ENCODE results near the gene BMP8B. TPM values are rescaled to one million over a fixed set of nuclear protein-coding genes. Genes with fewer than 3 reads are reported as not detected.
"Not testable (repeated sequence)": the region's sequence is repeated elsewhere in the genome, so short reads cannot be mapped to it uniquely, and the experiment has no call there.

BMP8B gene
- total RNA-seq, 3 donors from 2014 or later: 0.23 to 0.30 (median 0.24) TPM

GRCh38 chr1:39798859-39799769 is 10.4 kb upstream of the BMP8B start:
- H3K27me3 Mint-ChIP-seq (ENCODE audit: low read depth); H3K9me3 Mint-ChIP-seq; H3K36me3 Mint-ChIP-seq (ENCODE audit: insufficient read depth): not testable (repeated sequence)
- peaks cover 13% of the 10 kb centered on the region for H3K4me1 Mint-ChIP-seq (ENCODE audit: low read depth)
- H3K4me3 Mint-ChIP-seq: peak overlapping the region; percentile 74
- ATAC-seq: peak; percentile 96 to 97
- peak; percentile 84 for DNase-seq

DNA sequence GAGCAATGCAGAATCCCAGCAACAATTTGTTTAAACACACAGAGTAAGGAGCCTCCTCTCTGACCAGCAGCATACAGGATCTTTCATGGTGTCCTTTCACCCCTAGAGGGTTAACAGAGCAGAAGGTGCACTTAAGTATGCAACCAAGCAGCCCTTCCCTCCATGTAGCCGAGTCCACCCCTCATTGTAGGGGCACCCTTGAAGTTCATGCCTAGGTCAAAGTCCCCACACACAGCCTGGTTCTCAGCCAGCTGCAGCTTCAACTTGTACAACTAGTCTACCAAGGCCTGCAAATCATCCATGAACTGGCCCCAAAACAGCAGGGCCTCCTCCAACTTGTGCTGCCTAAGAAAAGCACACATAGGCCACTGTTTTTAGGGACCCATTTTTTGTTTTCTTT is 7.0 kb upstream of the BMP8B start:
- DNase-seq (no peak), ATAC-seq (no peak)
- Mint-ChIP-seq H3K9me3 (no peaks in the 10 kb centered on the region), H3K4me1 (ENCODE audit: low read depth) (peaks cover 18% of the 10 kb centered on the region), H3K36me3 (ENCODE audit: insufficient read depth) (no peaks in the 10 kb centered on the region), H3K27me3 (ENCODE audit: low read depth) (no peaks in the 10 kb centered on the region), H3K4me3 (no peak overlapping the region)

- H3K36me3 Mint-ChIP-seq (ENCODE audit: insufficient read depth): no peaks in the 10 kb centered on the region
- peaks cover 11% of the 10 kb centered on the region for H3K4me1 Mint-ChIP-seq (ENCODE audit: low read depth)
- ATAC-seq: no peak
- no peak for DNase-seq
- no peak overlapping the region for H3K4me3 Mint-ChIP-seq
- no peaks in the 10 kb centered on the region for H3K9me3 Mint-ChIP-seq
- H3K27me3 Mint-ChIP-seq (ENCODE audit: low read depth): peaks cover 18% of the 10 kb centered on the region
Measured at GRCh38 chr1:39791838-39792237, 3.2 kb upstream of the BMP8B start.

DNA sequence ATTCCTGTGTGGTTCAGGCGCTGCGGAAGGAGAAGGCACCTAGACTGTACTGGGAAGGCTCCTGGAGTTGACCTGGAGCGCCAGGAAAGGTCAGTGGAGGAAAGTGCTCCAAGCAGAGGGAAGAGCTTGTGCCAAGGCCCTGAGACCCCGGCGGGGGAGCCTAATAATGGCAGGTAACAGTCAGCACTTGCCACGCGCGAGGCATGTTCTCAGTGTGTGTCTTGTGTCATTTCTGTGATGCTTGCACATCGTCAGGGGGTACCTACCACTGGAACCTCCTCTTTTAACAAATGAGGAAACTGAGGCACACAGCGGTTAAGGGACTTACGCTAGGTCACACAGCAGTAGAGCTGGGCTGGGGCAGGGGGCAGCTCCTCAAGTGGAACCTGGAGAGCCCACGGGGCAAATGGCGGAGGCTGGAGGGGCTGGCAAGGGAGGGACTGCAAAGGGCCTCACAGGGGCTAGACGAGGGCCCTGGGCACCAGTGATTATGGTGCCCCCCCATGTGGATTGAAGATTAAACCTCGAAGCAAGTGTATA is 976 bp upstream of the BMP8B start:
- H3K4me3 Mint-ChIP-seq: peak overlapping the region; percentile 72
- ATAC-seq (no peak), DNase-seq (no peak)
- H3K9me3 Mint-ChIP-seq: no peaks in the 10 kb centered on the region
- no peaks in the 10 kb centered on the region for H3K36me3 Mint-ChIP-seq (ENCODE audit: insufficient read depth)
- peaks cover 19% of the 10 kb centered on the region for H3K27me3 Mint-ChIP-seq (ENCODE audit: low read depth)
- peaks cover 11% of the 10 kb centered on the region for H3K4me1 Mint-ChIP-seq (ENCODE audit: low read depth)

GRCh38 chr1:39788426-39788757 is 273 bp downstream of the BMP8B start:
- Mint-ChIP-seq H3K9me3 (no peaks in the 10 kb centered on the region), H3K36me3 (ENCODE audit: insufficient read depth) (no peaks in the 10 kb centered on the region), H3K4me3 (no peak overlapping the region), H3K27me3 (ENCODE audit: low read depth) (peaks cover 19% of the 10 kb centered on the region), H3K4me1 (ENCODE audit: low read depth) (peaks cover 11% of the 10 kb centered on the region)
- DNase-seq (no peak), ATAC-seq (peak; percentile 29 to 36)

- DNase-seq; H3K9me3 Mint-ChIP-seq; H3K4me3 Mint-ChIP-seq; H3K36me3 Mint-ChIP-seq (ENCODE audit: insufficient read depth); ATAC-seq: not testable (repeated sequence)
- peaks cover 11% of the 10 kb centered on the region for H3K4me1 Mint-ChIP-seq (ENCODE audit: low read depth)
- peaks cover 19% of the 10 kb centered on the region for H3K27me3 Mint-ChIP-seq (ENCODE audit: low read depth)
Measured at GRCh38 chr1:39787964-39788363, 701 bp downstream of the BMP8B start.

DNA sequence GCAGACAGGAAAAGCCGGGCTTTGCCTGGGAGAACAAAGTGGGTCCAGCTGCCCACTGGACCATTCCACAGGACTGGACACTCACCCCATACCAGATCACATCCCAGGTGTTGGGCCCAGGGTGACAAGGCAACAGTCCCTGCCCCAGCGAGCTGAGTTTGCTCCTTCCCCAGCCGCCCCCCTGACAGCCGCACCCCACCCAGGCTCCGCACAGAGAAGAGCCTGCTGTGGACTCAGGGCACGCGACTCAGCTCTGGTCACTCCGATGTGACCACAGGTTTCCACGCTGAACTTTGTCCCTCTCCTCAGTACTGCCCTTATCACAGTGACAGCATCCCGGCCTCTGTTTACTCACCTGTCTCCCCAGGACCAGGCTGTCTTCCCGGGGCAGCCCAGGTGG is 1.2 kb downstream of the BMP8B start:
- peaks cover 6% of the 10 kb centered on the region for H3K4me1 Mint-ChIP-seq (ENCODE audit: low read depth)
- no peak for ATAC-seq
- DNase-seq: no peak
- peaks cover 19% of the 10 kb centered on the region for H3K27me3 Mint-ChIP-seq (ENCODE audit: low read depth)
- no peaks in the 10 kb centered on the region for H3K36me3 Mint-ChIP-seq (ENCODE audit: insufficient read depth)
- H3K4me3 Mint-ChIP-seq: peak overlapping the region; percentile 33
- H3K9me3 Mint-ChIP-seq: no peaks in the 10 kb centered on the region

DNA sequence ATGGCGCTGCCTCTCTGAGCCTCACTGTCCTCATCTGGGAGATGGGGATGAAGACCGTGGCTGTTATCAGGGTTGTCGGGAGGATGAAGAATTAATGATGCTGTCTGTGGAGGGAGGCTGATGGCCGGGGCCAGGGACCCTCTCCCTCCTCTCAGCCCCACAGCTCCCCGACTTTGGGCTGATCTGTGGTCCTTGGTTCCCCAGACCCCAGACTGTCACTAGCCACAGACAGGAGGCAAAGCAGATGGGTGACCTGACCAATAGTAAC is 1.6 kb downstream of the BMP8B start:
- Mint-ChIP-seq H3K4me3 (peak overlapping the region; percentile 13), H3K27me3 (ENCODE audit: low read depth) (peaks cover 19% of the 10 kb centered on the region)
- H3K4me1 Mint-ChIP-seq (ENCODE audit: low read depth); H3K9me3 Mint-ChIP-seq; DNase-seq; ATAC-seq; H3K36me3 Mint-ChIP-seq (ENCODE audit: insufficient read depth): not testable (repeated sequence)

DNA sequence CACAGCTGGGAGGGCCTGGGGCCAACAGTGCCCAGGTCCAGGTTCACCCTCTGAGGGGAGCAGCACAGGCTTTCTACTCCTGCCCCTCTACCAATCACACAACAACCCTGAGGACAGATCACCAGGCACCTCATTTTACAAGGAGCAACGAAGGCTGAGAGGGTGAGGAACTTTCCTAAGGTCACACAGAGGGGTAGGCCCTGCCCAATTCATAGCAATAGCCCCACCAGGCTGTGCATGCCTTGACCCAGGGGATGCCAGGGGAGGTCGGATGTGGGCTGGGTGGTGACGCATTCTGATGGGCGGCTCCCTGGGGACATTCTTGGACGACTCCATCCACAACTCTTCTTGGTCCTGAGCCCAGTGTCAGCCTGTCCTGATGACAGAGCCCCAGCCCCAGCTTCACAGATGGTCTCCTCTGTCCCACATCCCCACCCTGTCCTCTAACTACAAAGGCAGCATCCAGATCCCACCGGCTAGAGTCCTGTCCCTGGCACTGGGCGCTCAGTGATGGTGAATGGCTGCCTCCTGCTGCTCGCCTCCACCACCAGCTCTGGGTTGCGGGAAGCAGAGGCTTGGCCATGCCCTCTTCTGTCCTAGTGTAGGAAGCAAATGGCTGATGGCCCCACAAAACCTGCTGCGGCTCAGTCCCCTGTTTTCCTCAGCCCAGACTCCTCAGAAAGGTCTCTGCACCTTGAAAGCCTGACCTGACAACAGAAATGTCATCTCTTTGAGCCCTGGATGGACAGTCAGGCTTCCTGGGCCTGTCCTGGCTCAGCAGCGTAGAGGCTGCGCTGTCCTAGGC is 2.2 kb downstream of the BMP8B start:
- not testable (repeated sequence) for ATAC-seq; DNase-seq; H3K9me3 Mint-ChIP-seq; H3K4me1 Mint-ChIP-seq (ENCODE audit: low read depth); H3K36me3 Mint-ChIP-seq (ENCODE audit: insufficient read depth)
- Mint-ChIP-seq H3K27me3 (ENCODE audit: low read depth) (peaks cover 19% of the 10 kb centered on the region), H3K4me3 (peak overlapping the region; percentile 35)

DNA sequence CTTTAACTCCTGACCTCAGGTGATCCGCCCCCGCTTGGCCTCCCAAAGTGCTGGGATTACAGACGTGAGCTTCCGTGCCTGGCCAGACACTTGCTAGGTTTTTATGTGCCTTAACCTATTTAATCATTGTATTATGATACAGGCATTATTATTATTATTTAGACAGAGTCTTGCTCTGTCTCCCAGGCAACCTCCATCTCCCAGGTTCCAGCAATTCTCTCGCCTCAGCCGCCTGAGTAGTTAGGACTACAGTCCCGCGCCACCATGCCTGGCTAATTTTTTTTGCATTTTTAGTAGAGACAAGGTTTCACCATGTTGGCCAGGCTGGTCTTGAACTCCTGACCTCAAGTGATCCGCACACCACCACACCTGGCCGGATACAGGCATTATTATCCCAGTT is 6.0 kb downstream of the BMP8B start:
- H3K27me3 Mint-ChIP-seq (ENCODE audit: low read depth): peaks cover 10% of the 10 kb centered on the region
- not testable (repeated sequence) for H3K36me3 Mint-ChIP-seq (ENCODE audit: insufficient read depth); ATAC-seq; H3K4me3 Mint-ChIP-seq; DNase-seq; H3K9me3 Mint-ChIP-seq; H3K4me1 Mint-ChIP-seq (ENCODE audit: low read depth)

DNA sequence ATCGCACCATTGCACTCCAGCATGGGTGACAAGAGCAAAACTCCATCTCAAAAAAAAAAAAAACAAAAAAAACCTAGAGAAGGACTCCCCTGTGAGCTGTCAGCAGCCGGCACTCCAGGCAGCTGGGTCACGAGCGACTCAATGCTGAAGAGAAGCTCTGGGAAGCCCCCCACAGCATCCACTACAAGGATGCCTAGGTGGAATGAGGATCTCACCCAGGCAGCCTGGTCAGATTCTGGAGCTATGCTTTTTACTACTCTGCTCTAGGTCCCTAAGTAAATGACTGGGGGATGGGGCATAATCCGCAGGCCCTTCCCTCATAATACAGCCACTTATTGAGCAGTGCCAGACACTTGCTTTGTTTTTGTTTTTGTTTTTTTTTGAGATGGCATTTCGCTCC is 6.6 kb downstream of the BMP8B start:
- Mint-ChIP-seq H3K9me3 (no peaks in the 10 kb centered on the region), H3K27me3 (ENCODE audit: low read depth) (peaks cover 4% of the 10 kb centered on the region), H3K4me1 (ENCODE audit: low read depth) (no peaks in the 10 kb centered on the region), H3K4me3 (no peak overlapping the region), H3K36me3 (ENCODE audit: insufficient read depth) (no peaks in the 10 kb centered on the region)
- DNase-seq (no peak), ATAC-seq (no peak)

- H3K36me3 Mint-ChIP-seq (ENCODE audit: insufficient read depth): no peaks in the 10 kb centered on the region
- no peaks in the 10 kb centered on the region for H3K9me3 Mint-ChIP-seq
- no peak overlapping the region for H3K4me3 Mint-ChIP-seq
- ATAC-seq (no peak), DNase-seq (no peak)
- H3K27me3 Mint-ChIP-seq (ENCODE audit: low read depth): no peaks in the 10 kb centered on the region
- no peaks in the 10 kb centered on the region for H3K4me1 Mint-ChIP-seq (ENCODE audit: low read depth)
Measured at GRCh38 chr1:39781349-39781715, 7.3 kb downstream of the BMP8B start.

- Mint-ChIP-seq H3K36me3 (ENCODE audit: insufficient read depth) (no peaks in the 10 kb centered on the region), H3K4me1 (ENCODE audit: low read depth) (no peaks in the 10 kb centered on the region), H3K9me3 (no peaks in the 10 kb centered on the region), H3K27me3 (ENCODE audit: low read depth) (no peaks in the 10 kb centered on the region), H3K4me3 (no peak overlapping the region)
- no peak for DNase-seq
- ATAC-seq: no peak
Measured at GRCh38 chr1:39779821-39780220, 8.8 kb downstream of the BMP8B start.

GRCh38 chr1:39779137-39779536 is 9.5 kb downstream of the BMP8B start:
- Mint-ChIP-seq H3K36me3 (ENCODE audit: insufficient read depth) (no peaks in the 10 kb centered on the region), H3K4me3 (no peak overlapping the region), H3K9me3 (no peaks in the 10 kb centered on the region), H3K27me3 (ENCODE audit: low read depth) (no peaks in the 10 kb centered on the region), H3K4me1 (ENCODE audit: low read depth) (no peaks in the 10 kb centered on the region)
- no peak for ATAC-seq
- DNase-seq: no peak
